ENCODE results near the gene DMRTC2.

Gene DMRTC2

GRCh38 chr19:41877916-41878905, 33.4 kb downstream of the DMRTC2 start:
- Histone ChIP-seq H3K9me2 (replicated peaks; ENCODE audit: control insufficient read depth, low read length) (no peaks in the 10 kb centered on the region), H3K4me3 (ENCODE audit: low read length) (peak overlapping the region; percentile 91), H3K27ac (ENCODE audit: low read depth, low read length) (peak overlapping the region; percentile 99), H3K4me2 (ENCODE audit: low read length) (peak overlapping the region; percentile 93), H3K9me3 (ENCODE audit: control insufficient read depth, insufficient read depth, low read length) (no peaks in the 10 kb centered on the region), H3K79me2 (ENCODE audit: control insufficient read depth, low read length) (peaks cover 36% of the 10 kb centered on the region), H3K36me3 (ENCODE audit: control insufficient read depth, low read length) (peaks cover 59% of the 10 kb centered on the region), H4K20me1 (ENCODE audit: control insufficient read depth, insufficient read depth, low read depth, low read length) (no peaks in the 10 kb centered on the region), H3K4me1 (ENCODE audit: control insufficient read depth, low read length) (peaks cover 82% of the 10 kb centered on the region), H3F3A (ENCODE audit: control insufficient read depth, insufficient read depth) (peaks cover 66% of the 10 kb centered on the region), H3K27me3 (ENCODE audit: control insufficient read depth, low read length) (no peaks in the 10 kb centered on the region; the same call in 1 of the 2 replicates)
- TF ChIP-seq EZH2phosphoT487 (IDR thresholded peaks at IDR 0.05; ENCODE audit: borderline replicate concordance, low read length), result no peak
- TF ChIP-seq, protein P1, sequence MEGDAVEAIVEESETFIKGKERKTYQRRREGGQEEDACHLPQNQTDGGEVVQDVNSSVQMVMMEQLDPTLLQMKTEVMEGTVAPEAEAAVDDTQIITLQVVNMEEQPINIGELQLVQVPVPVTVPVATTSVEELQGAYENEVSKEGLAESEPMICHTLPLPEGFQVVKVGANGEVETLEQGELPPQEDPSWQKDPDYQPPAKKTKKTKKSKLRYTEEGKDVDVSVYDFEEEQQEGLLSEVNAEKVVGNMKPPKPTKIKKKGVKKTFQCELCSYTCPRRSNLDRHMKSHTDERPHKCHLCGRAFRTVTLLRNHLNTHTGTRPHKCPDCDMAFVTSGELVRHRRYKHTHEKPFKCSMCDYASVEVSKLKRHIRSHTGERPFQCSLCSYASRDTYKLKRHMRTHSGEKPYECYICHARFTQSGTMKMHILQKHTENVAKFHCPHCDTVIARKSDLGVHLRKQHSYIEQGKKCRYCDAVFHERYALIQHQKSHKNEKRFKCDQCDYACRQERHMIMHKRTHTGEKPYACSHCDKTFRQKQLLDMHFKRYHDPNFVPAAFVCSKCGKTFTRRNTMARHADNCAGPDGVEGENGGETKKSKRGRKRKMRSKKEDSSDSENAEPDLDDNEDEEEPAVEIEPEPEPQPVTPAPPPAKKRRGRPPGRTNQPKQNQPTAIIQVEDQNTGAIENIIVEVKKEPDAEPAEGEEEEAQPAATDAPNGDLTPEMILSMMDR (IDR thresholded peaks at IDR 0.05; ENCODE audit: low read depth, low read length, poor library complexity, severe bottlenecking), result peak; percentile 30

DNA sequence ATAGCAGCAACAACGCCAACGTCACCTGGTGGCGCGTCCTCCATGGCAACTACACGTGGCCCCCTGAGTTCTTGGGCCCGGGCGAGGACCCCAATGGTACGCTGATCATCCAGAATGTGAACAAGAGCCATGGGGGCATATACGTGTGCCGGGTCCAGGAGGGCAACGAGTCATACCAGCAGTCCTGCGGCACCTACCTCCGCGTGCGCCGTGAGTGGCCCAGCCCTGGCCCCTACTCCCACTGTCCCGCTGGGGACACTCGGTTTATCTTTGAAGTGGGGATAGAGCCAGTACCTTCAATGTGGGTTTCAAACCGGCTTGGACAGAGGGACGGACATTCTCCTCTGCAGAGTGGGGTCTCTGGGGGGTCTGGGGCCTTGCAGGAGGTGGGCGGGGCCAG, 34.2 kb downstream of the DMRTC2 start:
- no peaks in the 10 kb centered on the region for H3K9me3 ChIP-seq (ENCODE audit: control insufficient read depth, insufficient read depth, low read length)
- H3K9me2 ChIP-seq (replicated peaks; ENCODE audit: control insufficient read depth, low read length), result no peaks in the 10 kb centered on the region
- no peaks in the 10 kb centered on the region for H4K20me1 ChIP-seq (ENCODE audit: control insufficient read depth, insufficient read depth, low read depth, low read length)
- peaks cover 74% of the 10 kb centered on the region for H3K4me1 ChIP-seq (ENCODE audit: control insufficient read depth, low read length)
- peak overlapping the region; percentile 91 for H3K4me3 ChIP-seq (ENCODE audit: low read length)
- peaks cover 44% of the 10 kb centered on the region for H3K79me2 ChIP-seq (ENCODE audit: control insufficient read depth, low read length)
- TF ChIP-seq, protein P1 (IDR thresholded peaks at IDR 0.05; ENCODE audit: low read depth, low read length, poor library complexity, severe bottlenecking), result no peak
- no peak for TF ChIP-seq EZH2phosphoT487 (IDR thresholded peaks at IDR 0.05; ENCODE audit: borderline replicate concordance, low read length)
- no peaks in the 10 kb centered on the region; the same call in 1 of the 2 replicates for H3K27me3 ChIP-seq (ENCODE audit: control insufficient read depth, low read length)
- H3K4me2 ChIP-seq (ENCODE audit: low read length), result peak overlapping the region; percentile 93
- H3F3A ChIP-seq (ENCODE audit: control insufficient read depth, insufficient read depth), result peaks cover 68% of the 10 kb centered on the region
- H3K36me3 ChIP-seq (ENCODE audit: control insufficient read depth, low read length), result peaks cover 63% of the 10 kb centered on the region
- H3K27ac ChIP-seq (ENCODE audit: low read depth, low read length), result peak overlapping the region; percentile 99

DNA sequence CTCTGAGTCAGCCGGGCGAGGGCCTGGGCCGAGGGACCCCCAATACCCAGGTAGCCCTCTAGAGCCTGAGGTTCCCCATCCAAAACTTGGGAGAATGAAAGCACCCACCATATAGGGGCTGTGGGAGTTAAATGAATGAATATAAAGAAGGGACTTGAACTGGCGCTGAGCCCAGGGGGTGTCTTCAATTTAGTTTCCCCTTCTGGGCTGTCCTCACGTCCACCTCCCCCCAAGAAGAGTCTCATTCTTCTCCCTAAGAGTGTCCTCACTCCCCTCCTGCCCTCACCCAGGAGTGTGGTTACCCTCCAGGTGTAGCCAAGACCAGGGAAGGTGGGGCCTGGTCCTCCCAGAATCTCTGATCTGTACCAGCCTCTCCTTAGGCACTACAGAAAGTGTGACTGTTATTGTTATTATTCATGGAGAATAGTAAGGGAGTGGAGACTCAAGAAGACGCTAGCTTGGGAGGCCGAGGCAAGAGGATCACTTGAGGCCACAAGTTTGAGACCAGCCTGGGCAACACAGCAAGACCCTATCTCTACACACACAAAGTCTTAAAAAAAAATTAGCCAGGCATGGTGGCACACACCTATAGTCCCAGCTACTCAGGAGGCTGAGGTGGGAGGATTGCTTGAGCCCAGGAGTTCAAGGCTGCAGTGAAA, 35.0 kb downstream of the DMRTC2 start:
- Histone ChIP-seq H3K9me3 (ENCODE audit: control insufficient read depth, insufficient read depth, low read length) (no peaks in the 10 kb centered on the region), H3K36me3 (ENCODE audit: control insufficient read depth, low read length) (peaks cover 69% of the 10 kb centered on the region), H3K9me2 (replicated peaks; ENCODE audit: control insufficient read depth, low read length) (no peaks in the 10 kb centered on the region), H3K79me2 (ENCODE audit: control insufficient read depth, low read length) (peaks cover 50% of the 10 kb centered on the region), H3K27ac (ENCODE audit: low read depth, low read length) (peak overlapping the region; percentile 99), H3K4me2 (ENCODE audit: low read length) (peak overlapping the region; percentile 93), H3K4me1 (ENCODE audit: control insufficient read depth, low read length) (peaks cover 68% of the 10 kb centered on the region), H4K20me1 (ENCODE audit: control insufficient read depth, insufficient read depth, low read depth, low read length) (no peaks in the 10 kb centered on the region), H3F3A (ENCODE audit: control insufficient read depth, insufficient read depth) (peaks cover 64% of the 10 kb centered on the region), H3K4me3 (ENCODE audit: low read length) (peak overlapping the region; percentile 91), H3K27me3 (ENCODE audit: control insufficient read depth, low read length) (no peaks in the 10 kb centered on the region; the same call in 1 of the 2 replicates)
- TF ChIP-seq, protein P1 (IDR thresholded peaks at IDR 0.05; ENCODE audit: low read depth, low read length, poor library complexity, severe bottlenecking), result no peak
- no peak for TF ChIP-seq EZH2phosphoT487 (IDR thresholded peaks at IDR 0.05; ENCODE audit: borderline replicate concordance, low read length)

Measured in DOHH2 (cell line).